ENCODE data around the gene SOCS3. TPM values are rescaled to one million over a fixed set of nuclear protein-coding genes. Genes with fewer than 3 reads are reported as not detected.

SOCS3 gene
- total and polyA plus RNA-seq, 2 experiments from 2014 or later, result 31.2 to 50.6 TPM

DNA sequence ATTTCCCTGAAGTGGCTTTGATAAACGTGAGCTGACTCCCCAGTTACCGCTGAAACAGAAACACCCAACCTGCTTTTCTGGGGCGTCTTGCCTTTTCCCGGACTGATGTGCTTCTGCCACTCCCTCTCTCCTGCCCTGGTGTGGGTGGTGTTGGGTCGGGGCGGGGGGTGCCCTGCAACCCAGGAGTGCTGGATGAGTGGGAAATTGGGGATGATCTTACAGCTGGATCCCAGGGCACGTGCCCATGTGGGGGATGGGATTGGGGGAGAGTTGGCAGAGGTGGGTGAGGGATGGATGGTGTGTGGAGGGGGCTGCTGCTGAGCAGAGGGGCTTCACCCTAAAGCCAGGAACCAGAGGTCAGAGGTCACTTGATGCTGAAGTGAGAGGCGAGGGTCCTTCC is 47.0 kb upstream of the SOCS3 start:
- in situ Hi-C loops (cut with MboI), result no loop called here
- no peak for DNase-seq
- Histone ChIP-seq H3K9ac (no peak overlapping the region), H3K27me3 (replicated peaks; ENCODE audit: insufficient read depth) (no peaks in the 10 kb centered on the region), H3K4me3 (no peak overlapping the region), H4K20me1 (ENCODE audit: insufficient read depth) (0 out of 2 replicates have a peak, but pooled peaks cover 4% of the 10 kb centered on the region), H3K27ac (no peak overlapping the region), H3K36me3 (ENCODE audit: low read depth) (peaks cover 4% of the 10 kb centered on the region; the same call in 1 of the 2 replicates), H3K4me2 (ENCODE audit: unreplicated experiment) (no peak overlapping the region), H3K4me1 (ENCODE audit: insufficient read depth) (no peaks in the 10 kb centered on the region), H3K9me2 (ENCODE audit: insufficient read depth) (no peaks in the 10 kb centered on the region), H2AFZ (no peak overlapping the region), H3K79me2 (ENCODE audit: insufficient read depth) (peaks cover 91% of the 10 kb centered on the region), H3F3A (ENCODE audit: insufficient read depth) (no peaks in the 10 kb centered on the region), H3K9me3 (ENCODE audit: low read depth) (no peaks in the 10 kb centered on the region)
- WGBS, 2 experiments (ENCODE audit: low coverage in 1 of 2, low lambda C conversion rate in 2 of 2, missing lambda C conversion rate in 2 of 2), result 98% methylated on average over 7 to 8 of the region's 8 CpGs
- TF ChIP-seq EZH2phosphoT487 (IDR thresholded peaks at IDR 0.05; ENCODE audit: insufficient read depth, low read depth) (no peak), EZH2 (IDR thresholded peaks at IDR 0.05; ENCODE audit: insufficient read depth, poor library complexity, severe bottlenecking) (no peak)

- WGBS, 2 experiments (ENCODE audit: low coverage in 1 of 2, low lambda C conversion rate in 2 of 2, missing lambda C conversion rate in 2 of 2), result 83 to 88% methylated on average over 6 of the region's 6 CpGs
- no peaks in the 10 kb centered on the region for H3K27me3 ChIP-seq (replicated peaks; ENCODE audit: insufficient read depth)
- H3K4me2 ChIP-seq (ENCODE audit: unreplicated experiment), result no peak overlapping the region
- H3K4me3 ChIP-seq, result no peak overlapping the region
- no peak overlapping the region for H3K9ac ChIP-seq
- no peak overlapping the region for H2AFZ ChIP-seq
- DNase-seq, result no peak
- in situ Hi-C loops (cut with MboI), result no loop called here
- no peaks in the 10 kb centered on the region for H3K9me2 ChIP-seq (ENCODE audit: insufficient read depth)
- H3K27ac ChIP-seq, result no peak overlapping the region
- H3F3A ChIP-seq (ENCODE audit: insufficient read depth), result no peaks in the 10 kb centered on the region
- H3K79me2 ChIP-seq (ENCODE audit: insufficient read depth), result peaks cover 86% of the 10 kb centered on the region
- no peaks in the 10 kb centered on the region for H3K9me3 ChIP-seq (ENCODE audit: low read depth)
- H3K4me1 ChIP-seq (ENCODE audit: insufficient read depth), result no peaks in the 10 kb centered on the region
- 0 out of 2 replicates have a peak, but pooled peaks cover 4% of the 10 kb centered on the region for H4K20me1 ChIP-seq (ENCODE audit: insufficient read depth)
- no peak for TF ChIP-seq EZH2phosphoT487 (IDR thresholded peaks at IDR 0.05; ENCODE audit: insufficient read depth, low read depth)
- no peak for TF ChIP-seq EZH2 (IDR thresholded peaks at IDR 0.05; ENCODE audit: insufficient read depth, poor library complexity, severe bottlenecking)
- H3K36me3 ChIP-seq (ENCODE audit: low read depth), result peaks cover 4% of the 10 kb centered on the region; the same call in 1 of the 2 replicates
Measured at GRCh38 chr17:78406396-78406795, 46.5 kb upstream of the SOCS3 start.

DNA sequence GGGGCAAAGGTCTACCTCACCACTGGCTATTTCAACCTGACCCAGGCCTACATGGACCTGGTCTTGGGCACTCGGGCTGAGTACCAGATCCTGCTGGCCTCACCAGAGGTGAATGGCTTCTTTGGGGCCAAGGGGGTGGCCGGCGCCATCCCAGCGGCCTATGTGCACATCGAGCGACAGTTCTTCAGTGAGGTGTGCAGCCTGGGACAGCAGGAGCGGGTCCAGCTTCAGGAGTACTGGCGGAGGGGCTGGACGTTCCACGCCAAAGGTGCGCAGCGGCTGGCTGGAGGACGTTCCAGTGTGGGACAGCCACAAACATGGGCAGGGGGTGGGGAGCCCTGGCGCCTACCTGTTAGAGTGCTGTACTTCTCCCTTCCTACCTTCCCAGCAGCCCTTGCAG is 43.9 kb upstream of the SOCS3 start:
- Histone ChIP-seq H2AFZ (no peak overlapping the region), H3K4me3 (no peak overlapping the region), H3K4me1 (ENCODE audit: insufficient read depth) (no peaks in the 10 kb centered on the region), H3K4me2 (ENCODE audit: unreplicated experiment) (no peak overlapping the region), H3F3A (ENCODE audit: insufficient read depth) (no peaks in the 10 kb centered on the region), H3K9ac (no peak overlapping the region), H3K9me2 (ENCODE audit: insufficient read depth) (no peaks in the 10 kb centered on the region), H3K27ac (no peak overlapping the region), H3K9me3 (ENCODE audit: low read depth) (no peaks in the 10 kb centered on the region), H4K20me1 (ENCODE audit: insufficient read depth) (0 out of 2 replicates have a peak, but pooled peaks cover under 1% of the 10 kb centered on the region), H3K27me3 (replicated peaks; ENCODE audit: insufficient read depth) (no peaks in the 10 kb centered on the region), H3K79me2 (ENCODE audit: insufficient read depth) (peaks cover 79% of the 10 kb centered on the region), H3K36me3 (ENCODE audit: low read depth) (peaks cover 12% of the 10 kb centered on the region; the same call in 1 of the 2 replicates)
- no peak for DNase-seq
- 96 to 98% methylated on average over 14 of the region's 14 CpGs for WGBS, 2 experiments (ENCODE audit: low coverage in 1 of 2, low lambda C conversion rate in 2 of 2, missing lambda C conversion rate in 2 of 2)
- in situ Hi-C loops (cut with MboI), result no loop called here
- no peak for TF ChIP-seq EZH2phosphoT487 (IDR thresholded peaks at IDR 0.05; ENCODE audit: insufficient read depth, low read depth)
- no peak for TF ChIP-seq EZH2 (IDR thresholded peaks at IDR 0.05; ENCODE audit: insufficient read depth, poor library complexity, severe bottlenecking)

GRCh38 chr17:78401891-78402290 is 42.0 kb upstream of the SOCS3 start:
- no peak overlapping the region for H3K27ac ChIP-seq
- peaks cover 79% of the 10 kb centered on the region for H3K79me2 ChIP-seq (ENCODE audit: insufficient read depth)
- H3K9ac ChIP-seq, result no peak overlapping the region
- no peak overlapping the region for H2AFZ ChIP-seq
- peaks cover 12% of the 10 kb centered on the region; the same call in 1 of the 2 replicates for H3K36me3 ChIP-seq (ENCODE audit: low read depth)
- no peaks in the 10 kb centered on the region; the same call in 1 of the 2 replicates for H3K4me1 ChIP-seq (ENCODE audit: insufficient read depth)
- H3F3A ChIP-seq (ENCODE audit: insufficient read depth), result no peaks in the 10 kb centered on the region
- no peak overlapping the region for H3K4me3 ChIP-seq
- 64 to 79% methylated on average over 6 to 7 of the region's 8 CpGs for WGBS, 2 experiments (ENCODE audit: low coverage in 1 of 2, low lambda C conversion rate in 2 of 2, missing lambda C conversion rate in 2 of 2)
- H3K27me3 ChIP-seq (replicated peaks; ENCODE audit: insufficient read depth), result no peaks in the 10 kb centered on the region
- no peaks in the 10 kb centered on the region for H3K9me2 ChIP-seq (ENCODE audit: insufficient read depth)
- no peaks in the 10 kb centered on the region for H4K20me1 ChIP-seq (ENCODE audit: insufficient read depth)
- in situ Hi-C loops (cut with MboI), result no loop called here
- DNase-seq, result no peak
- no peaks in the 10 kb centered on the region for H3K9me3 ChIP-seq (ENCODE audit: low read depth)
- no peak for TF ChIP-seq EZH2 (IDR thresholded peaks at IDR 0.05; ENCODE audit: insufficient read depth, poor library complexity, severe bottlenecking)
- no peak for TF ChIP-seq EZH2phosphoT487 (IDR thresholded peaks at IDR 0.05; ENCODE audit: insufficient read depth, low read depth)
- no peak overlapping the region for H3K4me2 ChIP-seq (ENCODE audit: unreplicated experiment)
